HG03103 (cell line): Measurements from ENCODE around the gene ZNRF2.

Experiments
- ATAC-seq: cut with Tn5 transposase; IDR thresholded peaks from one replicate; pipeline ENCODE4 v1.9.1; 2021; ENCODE audit warnings: low read depth; ENCODE audit not compliant: unreplicated experiment

ZNRF2 gene

DNA sequence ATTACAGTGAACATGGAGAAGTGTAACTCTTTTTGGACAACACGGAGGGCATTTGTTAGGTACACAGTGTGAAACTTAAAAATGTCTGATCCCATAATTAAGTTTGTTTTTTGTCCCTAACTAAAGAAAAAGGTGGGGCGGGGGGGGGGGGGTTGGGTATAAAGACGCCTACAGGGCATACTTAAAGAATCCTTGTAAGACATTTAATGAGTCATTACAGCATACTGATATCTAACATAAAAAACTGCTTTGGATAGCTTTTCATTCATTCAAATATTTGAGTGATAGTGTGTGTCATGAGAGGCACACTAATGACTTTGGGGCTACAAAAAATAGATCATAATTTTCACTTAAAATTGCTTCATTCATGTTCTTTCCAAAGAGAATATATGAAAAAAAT, 31.2 kb downstream of the ZNRF2 start:
- ATAC-seq = no peak

DNA sequence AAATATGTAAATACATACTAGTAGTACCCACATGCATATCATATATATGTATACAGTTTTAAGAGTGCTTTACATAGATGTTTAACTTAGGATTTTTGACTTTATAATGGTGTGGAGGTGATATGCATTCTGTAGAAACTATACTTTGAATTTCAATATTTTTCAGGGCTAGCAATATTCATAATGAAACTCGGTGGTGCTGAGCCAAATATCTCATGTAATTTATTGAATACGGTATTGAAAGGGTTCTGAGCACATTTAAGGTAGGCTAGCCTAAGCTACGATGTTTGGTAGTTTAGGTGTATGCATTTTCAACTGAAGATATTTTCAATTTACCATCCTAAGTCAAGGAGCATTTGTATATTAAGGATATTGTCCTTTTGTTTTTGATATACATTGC, 36.0 kb downstream of the ZNRF2 start:
- ATAC-seq = no peak

DNA sequence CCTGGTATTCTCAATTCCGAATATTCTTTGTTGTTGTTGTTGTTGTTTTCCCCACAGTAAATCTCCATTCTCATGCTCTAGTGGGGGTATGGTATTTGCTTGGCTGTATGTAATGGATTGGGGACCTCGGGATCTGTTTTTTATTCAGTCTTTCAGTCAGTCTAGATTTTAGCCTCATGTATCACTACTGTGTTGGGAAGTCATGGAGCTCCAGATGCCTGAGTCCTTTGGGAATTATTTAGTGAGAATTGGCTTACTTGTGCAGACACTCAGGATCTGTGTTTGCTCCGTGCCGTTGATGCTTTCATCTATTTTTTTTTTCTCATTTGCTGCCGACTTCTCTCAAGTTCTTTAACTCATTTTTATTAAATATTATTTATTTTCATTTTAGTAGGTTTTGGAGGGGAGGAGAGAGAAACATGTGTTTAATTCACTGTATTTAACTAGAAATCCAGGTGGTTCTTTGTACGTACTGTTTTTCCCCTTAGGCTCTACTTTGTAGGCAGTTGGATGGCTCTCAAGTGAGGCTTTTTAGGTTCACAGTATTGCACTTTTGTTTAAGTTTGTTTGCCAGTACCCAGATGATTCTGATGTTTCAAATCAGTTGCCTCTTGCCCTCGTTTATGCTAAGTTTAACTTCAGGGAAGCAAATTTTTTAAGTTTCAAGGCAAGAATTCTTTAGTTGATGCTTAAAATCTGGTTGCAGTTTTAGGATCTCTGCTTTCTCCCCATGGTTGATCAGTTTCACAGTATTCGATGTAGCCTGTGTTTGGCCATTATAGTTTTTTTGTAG, 36.9 kb downstream of the ZNRF2 start:
- no peak for ATAC-seq

DNA sequence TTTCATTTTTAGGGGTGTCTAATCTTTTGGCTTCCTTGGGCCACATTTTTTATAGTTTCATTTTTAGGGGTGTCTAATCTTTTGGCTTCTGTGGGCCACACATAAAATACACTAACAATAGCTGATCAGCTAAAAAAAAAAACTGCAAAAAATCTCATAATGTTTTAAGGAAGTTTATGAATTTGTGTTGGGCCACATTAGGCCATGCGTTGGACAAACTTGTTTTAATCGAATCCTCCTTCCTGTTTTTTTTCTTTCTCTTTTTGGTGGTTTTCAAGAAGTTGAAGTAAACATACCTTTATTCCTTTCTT, 37.4 kb downstream of the ZNRF2 start:
- ATAC-seq = no peak

DNA sequence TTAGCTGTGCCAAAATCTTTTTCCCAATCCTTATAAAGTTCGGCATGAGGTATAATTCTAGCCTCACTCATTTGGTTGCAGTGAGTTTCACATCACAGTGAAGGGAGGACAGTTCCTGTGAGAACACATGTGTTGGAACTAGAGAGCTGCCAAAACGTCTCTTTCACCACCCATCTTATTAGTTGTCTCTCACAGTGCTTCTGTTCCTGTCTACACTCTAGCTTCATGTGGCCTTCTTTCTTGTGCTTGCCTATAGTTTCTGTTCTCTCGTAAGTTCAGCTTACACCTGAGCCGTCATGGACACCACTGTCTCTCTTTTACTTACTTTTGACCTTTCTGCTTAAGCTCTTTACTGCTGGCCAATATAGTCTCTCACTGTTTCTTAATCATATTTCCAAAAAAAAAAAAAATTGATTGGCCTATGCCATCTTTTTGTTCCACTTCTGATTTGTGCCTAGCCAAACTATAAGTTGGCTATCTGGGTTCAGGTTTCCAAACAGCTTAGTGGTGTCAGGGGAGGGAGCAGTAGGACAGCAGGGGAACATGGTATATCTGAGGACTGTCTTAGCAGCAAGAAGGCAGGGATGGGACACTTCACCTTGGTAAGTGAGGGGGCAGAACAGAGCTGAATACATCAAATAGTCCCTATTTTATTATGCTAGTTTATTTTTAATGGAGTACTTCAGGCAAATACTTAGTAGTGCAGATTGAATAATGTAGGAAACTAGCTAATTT, 38.0 kb downstream of the ZNRF2 start:
- ATAC-seq = peak; percentile 61

DNA sequence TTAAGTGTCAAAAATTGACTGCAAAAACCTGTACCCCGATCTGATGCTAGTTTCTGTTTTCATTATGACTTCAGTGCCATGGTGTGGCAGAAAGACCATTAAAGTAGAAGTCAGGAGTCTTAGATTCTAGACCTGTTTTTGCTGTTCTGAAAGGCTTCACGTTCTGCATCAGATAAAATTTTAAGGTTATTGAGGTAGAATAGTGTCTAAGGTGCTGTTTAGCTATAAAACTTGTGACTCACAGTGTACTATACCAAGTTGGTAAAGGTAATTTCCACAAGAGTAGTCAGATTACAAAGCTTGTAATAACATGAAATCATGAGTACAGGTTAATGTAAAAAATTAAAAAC, 38.6 kb downstream of the ZNRF2 start:
- peak; percentile 45 for ATAC-seq

DNA sequence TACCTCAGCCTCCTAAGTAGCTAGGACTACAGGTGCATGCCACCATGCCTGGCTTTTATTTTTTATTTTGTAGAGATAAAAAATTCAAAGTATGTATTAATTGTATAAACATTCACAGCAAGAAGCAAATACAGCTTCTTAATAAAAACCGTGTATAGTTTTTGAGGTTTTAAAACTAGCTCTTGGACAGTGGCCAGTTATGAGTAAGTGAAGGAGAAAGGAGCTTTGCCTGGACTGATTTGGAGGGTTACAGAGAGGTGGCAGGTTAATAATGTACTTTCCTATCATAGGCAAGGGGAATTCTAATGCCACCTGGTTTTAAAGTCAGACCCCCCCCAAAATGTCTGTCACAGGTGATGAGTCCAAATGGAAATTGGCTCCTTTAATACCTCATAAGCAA, 43.4 kb downstream of the ZNRF2 start:
- ATAC-seq = no peak

DNA sequence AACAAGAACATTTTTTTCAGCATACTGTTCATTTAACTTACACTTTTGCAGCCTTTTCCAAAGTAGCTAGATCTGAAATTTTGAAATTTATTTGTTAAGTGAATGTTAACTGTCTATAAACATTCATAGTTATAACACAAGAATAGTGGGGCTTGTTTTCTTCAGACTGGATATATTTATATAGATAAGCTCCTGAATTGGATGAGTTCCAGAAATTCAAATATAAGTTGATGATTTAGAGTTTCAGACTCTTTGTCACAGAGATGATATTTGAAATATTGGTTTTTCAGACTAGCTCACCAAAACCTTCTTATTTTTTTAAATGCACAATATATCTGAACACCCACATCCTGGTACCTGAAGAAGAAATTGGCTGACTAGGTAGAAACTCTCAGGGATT, 44.0 kb downstream of the ZNRF2 start:
- no peak for ATAC-seq

DNA sequence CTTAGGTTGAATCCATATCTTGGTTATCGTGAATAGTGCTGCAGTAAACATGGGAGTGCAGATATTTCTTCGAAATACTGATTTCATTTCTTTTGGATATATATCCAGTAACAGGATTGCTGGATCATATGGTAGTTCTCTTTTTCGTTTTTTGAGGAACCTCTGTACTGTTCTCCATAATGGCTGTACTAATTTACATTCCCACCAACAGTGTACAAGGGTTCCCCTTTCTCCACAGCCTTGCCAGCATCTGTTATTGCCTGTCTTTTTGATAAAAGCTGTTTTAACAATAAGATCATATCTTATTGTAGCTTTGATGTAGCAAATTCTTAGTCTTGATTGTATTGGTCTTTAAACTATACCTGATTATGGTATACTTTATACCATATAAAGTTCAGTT, 45.3 kb downstream of the ZNRF2 start:
- ATAC-seq = no peak

DNA sequence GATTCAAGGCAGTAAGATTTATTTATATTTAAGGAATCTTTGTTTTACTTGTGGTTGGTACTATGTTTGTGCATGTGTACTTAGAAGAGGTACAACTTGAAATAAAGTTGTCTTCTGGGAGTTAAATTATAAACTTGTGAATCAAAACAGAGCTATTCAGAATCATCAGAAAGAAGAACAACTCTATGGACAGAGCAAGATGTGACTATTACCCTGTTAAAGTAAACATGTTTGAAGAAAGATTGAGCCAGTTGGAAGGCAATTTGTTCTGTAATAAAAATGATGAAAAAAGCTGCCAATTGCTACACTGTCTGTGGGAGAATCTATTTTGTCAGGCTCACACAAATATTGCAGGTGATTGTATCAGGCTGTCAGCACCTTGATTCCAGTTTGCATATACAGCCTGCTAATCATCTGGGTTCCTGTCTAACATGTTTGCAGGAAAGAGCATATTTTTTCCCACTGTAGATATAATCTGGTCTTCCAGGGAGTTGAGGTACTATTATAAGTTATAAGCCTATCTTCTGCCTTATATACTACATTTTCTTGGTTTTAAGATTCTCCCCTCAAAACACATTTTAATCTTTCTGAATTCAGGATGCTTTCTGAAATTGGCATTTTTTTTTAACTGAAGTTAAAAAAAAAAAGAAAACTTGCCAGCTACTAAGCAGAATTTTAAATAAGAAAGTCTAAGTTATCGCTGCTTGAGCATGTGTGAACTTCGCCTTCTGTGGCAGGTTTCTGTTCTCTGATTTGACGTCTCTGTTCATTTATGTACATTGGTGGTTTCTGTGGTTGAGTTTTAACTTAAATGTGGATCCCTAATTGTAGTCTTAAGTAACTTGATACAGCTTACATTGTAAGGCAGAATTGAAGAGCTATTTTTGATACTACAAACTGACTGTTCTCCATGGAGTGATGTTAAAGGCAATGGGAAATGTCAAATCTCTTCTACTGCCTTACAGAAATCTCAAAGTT, 46.0 kb downstream of the ZNRF2 start:
- ATAC-seq = peak; percentile 87

DNA sequence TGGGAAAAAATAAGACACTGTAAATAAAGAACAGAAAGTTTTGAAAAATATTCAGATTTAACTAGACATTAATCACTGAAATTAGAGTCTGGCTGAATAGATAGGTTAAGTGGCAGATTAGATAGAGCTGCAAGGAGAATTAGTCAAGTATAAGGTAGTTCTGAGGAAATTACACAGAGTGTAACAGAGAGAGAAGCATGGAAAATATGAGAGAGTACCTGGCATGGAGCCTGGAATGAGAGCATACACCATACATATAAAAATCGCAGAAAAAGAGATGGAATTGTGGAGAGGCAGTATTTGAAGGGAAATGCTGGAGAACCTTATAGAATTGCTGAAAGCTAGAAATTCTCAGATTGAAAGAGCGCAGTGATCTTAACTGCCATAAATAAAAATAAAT, 46.9 kb downstream of the ZNRF2 start:
- no peak for ATAC-seq

DNA sequence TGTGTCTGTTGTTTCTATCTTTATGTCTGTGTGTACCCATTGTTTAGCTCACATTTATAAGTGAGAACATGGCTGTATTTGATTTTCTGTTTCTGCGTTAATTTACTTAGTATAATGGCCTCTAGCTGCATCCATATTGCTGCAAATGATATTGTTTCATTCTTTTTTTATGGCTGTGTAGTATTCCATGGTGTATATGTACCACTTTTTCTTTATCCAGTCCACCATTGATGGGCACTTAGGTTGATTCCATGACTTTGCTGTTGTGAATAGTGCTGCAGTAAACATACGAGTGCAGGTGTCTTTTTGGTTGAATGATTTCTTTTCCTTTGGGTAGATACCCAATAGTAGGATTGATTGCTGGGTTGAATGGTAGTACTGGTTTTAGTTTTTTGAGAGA, 48.2 kb downstream of the ZNRF2 start:
- no peak for ATAC-seq

DNA sequence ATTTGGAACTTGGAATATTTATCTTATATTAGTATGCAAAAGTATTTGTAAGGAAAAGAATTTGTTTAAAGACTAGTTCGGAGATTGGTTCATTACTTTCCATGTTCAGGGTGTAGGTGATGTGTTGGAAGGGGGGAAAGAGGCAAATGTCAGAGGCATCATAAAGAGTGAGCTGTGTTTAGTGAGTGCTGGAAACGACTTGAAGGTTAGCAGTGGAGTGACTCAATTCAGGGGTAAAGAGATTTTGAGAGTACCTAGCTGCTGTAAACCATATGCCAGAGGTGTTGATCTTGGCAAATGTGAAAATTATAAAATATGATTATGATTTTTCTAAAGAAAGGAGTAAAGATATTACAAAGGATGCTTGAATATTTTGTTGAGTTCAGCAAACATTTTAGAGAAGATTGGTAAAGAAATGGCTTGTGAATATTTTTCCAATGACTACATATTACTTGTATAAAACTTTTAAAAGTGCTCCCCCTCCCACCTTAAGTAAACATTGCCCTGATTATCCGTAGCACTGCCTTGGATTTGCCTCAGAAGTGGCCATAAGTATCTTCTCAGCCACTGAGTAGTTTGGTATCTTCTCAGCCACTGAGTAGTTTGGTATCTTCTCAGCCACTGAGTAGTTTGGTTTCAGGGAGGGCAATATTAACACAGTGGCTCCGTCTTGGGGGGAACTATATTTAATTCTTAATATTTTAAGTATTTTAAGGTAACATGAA, 51.5 kb downstream of the ZNRF2 start:
- no peak for ATAC-seq

DNA sequence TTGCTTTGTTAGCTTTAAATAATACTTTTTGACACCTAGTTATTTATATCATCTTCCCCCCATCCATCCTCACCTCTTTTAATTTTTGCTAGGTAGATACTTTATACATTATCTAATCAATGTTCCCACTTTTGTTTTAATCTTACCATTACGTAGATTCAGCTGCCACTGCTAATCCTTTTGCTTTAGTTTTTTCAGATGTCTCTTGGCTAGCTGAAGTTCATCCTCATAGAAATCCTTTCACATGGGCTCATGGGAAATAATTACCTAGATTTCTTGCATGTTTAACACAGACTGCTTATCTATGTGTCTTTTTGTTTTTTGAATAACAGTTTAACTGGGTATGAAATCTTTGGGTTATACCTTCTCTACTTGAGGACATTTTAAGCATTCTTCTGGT, 60.1 kb downstream of the ZNRF2 start:
- ATAC-seq = no peak

DNA sequence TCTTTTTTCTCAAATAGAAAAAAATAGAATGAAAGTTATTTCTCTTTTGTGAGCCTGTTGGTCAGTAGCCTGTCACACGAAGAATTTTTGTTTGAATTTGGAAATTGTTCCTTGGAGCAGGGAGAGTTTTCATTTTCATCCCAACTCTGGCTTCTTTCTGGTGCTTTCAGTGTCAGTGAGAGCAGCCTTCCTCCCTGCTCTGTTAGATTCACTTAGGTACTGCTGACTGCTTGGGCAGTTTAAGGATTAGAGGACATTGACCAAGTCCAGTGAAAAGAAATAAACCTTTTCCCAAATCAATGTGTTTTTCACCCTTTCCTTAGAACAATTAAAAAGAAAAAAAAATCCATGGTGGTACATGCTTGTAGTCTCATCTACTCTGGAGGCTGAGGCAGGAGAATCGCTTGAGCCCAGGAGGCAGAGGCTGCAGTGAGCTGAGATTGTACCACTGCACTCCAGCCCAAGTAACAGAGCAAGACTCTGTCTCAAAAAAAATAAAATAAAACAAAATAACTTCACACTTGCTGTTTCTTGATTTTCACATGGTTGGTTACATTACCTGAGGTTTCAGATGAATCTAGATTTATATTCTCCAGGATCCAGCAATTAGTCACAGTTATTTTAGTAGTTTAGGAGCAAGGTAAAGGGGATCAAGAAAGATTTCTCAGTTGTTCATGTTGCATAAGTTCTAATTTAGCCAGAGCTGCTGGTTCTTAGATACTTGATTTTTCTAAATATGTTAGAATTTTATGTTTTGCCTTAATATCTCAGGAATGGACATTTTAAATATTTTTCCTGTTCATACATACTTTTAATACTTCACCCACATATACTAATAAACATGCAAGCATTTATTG, 63.1 kb downstream of the ZNRF2 start:
- ATAC-seq = no peak

DNA sequence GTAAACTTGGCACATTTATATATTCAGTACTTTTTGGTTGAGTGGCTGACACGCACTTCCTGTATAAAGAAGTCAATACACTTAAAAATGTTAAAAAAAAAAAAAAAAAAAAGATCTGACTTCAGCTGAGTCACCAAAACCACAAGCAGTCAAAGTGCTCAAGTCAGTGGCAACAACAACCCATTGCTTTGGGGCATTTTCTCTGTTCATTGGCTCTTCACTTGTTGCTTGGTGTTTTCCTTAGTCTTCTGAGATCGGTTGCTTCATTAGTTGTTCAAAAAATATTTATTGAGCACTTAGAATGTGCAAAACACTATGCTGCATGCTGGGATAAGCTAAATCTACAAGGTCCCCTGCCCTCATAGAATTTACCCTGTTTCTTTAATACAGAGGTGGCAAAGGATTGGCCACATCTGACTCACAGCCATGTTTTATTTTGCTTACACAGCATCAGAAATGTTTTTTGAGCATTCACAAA, 63.7 kb downstream of the ZNRF2 start:
- ATAC-seq = peak; percentile 60

DNA sequence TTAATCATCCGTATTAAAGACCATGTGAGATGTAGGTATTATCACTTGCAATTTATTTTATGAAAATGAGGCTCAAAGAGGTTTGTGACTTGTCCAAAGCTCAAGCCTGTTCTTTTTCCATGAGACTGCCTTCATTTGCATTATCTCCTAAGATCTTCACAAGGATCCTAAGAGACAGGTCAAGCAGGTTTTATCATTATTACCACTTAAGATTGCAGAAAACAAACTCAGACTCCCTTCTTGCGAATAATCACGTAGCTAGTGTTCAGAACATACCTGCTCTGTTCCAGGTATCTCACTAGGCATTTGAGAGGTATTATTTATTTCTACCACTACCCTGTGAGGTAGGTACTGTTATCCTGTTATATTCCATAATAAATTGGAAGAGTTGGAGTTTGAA, 64.8 kb downstream of the ZNRF2 start:
- no peak for ATAC-seq

DNA sequence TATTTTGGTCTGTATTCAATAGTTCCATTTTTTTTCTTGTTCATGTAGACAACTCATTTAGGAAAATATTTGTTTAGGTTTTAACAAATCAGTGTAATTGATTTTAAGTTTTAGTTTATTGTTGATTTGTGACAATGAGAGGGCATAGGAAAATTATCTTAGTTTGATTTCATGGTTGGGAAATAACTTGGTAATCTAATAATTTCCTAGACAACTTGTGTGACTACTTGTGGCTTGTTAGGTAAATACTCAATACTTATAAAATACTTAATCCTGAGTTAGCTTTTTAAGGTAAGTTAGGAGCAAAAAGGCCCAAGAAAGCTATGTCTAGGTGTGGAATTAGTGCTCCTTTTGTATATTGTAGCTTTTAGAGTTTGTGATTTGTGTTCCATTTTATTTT, 65.4 kb downstream of the ZNRF2 start:
- ATAC-seq = no peak

DNA sequence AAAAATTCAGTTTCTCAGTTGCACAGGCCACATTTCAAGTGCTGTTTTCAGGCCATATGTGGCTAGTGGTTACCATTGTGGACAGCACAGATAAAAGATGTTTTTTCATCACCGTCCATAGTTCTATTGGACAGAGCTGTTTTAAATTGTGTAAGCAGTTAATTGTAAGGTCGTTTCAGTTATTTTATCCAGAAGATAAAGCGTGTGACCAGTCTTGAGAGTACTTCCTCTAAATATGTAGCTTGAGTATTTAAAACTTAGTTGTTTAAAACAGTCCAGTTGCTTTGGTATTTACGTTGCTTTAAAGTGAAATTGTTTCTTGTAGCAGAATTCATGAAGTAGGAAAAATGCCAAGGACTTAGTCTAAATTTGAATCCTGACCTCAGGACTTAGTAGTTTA, 66.9 kb downstream of the ZNRF2 start:
- no peak for ATAC-seq

DNA sequence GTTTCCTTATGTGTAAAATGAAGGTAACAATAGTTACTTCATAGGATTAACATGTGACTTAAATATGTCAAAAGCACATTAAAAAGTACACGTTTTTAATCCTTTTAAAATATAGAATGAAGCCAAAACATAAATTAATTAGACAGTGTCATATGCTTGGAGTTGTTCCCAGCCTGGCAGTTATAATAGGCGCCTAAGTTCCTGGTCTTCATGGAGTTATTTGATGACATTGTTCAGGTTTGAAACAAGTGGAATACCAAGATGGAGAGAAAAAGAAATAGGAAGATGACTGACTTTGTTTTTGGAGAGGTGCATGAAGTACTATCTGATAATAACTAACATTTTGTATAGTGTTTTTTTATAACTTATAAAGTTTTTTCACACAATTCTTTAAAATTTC, 67.3 kb downstream of the ZNRF2 start:
- no peak for ATAC-seq
